Fibroblast of villous mesenchyme (primary cell): Measurements from ENCODE around the gene FCHSD1. TPM values are rescaled to one million over a fixed set of nuclear protein-coding genes. Genes with fewer than 3 reads are reported as not detected.

Source experiments
- DNase-seq: peaks from one replicate; pipeline ENCODE4 v3.0.0-alpha.2; 2010; ENCODE audit warnings: low read depth
- H3K4me3 ChIP-seq: 2 replicates; pipeline ENCODE4 v1.5.1; 2011; ENCODE audit warnings: low read depth, mild to moderate bottlenecking, low read length
- total RNA-seq: library from RNA; depleted of rRNA; stranded (reverse); fragments of >200 nt; gene quantifications from 2 replicates; pipeline ENCODE4 v1.2.3, GENCODE V29; 2012
- TF ChIP-seq, protein P1 (sequence below): IDR thresholded peaks from 2 replicates; pipeline ENCODE4 v1.5.1; 2012; ENCODE audit warnings: low read depth, mild to moderate bottlenecking, low read length; ENCODE audit not compliant: insufficient read depth

The FCHSD1 gene
- total RNA-seq, 1 donor = 24.2 TPM

DNA sequence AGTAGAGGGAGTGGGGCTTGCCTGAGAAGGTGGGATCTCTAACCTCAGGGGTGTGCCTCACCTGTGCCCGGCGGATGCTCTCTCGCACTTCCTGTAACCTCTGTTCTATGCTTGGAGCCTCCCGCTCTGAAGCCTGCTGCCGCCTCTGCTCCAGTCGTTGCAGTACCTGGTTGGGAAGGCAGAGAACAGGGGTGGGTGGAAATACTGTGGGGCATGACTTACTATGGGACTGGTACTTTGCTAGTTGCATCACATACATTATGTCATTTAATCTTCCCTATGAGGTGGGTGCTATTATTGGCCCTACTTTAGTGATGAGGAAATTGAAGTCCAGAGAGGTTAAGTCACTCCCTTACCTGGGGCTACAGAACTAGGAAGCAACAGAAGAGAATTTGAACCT, 5.2 kb downstream of the FCHSD1 start:
- no peak for DNase-seq
- TF ChIP-seq, protein P1, sequence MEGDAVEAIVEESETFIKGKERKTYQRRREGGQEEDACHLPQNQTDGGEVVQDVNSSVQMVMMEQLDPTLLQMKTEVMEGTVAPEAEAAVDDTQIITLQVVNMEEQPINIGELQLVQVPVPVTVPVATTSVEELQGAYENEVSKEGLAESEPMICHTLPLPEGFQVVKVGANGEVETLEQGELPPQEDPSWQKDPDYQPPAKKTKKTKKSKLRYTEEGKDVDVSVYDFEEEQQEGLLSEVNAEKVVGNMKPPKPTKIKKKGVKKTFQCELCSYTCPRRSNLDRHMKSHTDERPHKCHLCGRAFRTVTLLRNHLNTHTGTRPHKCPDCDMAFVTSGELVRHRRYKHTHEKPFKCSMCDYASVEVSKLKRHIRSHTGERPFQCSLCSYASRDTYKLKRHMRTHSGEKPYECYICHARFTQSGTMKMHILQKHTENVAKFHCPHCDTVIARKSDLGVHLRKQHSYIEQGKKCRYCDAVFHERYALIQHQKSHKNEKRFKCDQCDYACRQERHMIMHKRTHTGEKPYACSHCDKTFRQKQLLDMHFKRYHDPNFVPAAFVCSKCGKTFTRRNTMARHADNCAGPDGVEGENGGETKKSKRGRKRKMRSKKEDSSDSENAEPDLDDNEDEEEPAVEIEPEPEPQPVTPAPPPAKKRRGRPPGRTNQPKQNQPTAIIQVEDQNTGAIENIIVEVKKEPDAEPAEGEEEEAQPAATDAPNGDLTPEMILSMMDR = no peak

DNA sequence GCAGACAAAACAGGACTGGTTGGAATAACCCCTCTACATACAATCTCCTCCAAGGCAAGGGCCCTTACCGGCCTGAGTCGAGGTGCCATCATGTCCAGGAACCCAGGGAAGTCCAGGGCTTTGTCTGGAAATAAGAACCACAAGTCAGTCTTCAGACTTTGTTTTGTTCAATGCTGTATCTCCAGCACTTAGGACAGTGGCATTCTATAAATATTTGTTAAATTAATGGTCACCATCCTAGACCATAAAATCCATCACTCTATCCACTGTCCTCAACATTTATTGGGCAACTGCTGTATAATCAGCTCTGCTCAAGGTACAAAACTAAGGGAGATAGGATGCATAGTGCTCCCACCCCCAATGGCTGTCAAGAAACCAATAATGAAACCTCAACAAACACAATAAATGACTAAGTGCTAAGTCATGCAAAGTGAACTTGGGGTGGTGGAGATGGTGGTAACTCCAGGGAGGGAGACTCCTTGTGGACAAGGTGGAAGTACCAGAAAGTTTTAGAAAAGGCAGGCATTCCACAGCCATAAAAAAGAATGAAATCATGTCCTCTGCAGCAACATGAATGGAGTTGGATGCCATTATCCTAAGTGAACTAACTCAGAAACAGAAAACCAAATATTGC, 9.5 kb downstream of the FCHSD1 start:
- DNase-seq = peak; percentile 56
- TF ChIP-seq, protein P1 = peak; percentile 43
- no peak overlapping the region for H3K4me3 ChIP-seq

More for the DNA sequence above, 5.2 kb downstream of the FCHSD1 start:
- no peak overlapping the region for H3K4me3 ChIP-seq

DNA sequence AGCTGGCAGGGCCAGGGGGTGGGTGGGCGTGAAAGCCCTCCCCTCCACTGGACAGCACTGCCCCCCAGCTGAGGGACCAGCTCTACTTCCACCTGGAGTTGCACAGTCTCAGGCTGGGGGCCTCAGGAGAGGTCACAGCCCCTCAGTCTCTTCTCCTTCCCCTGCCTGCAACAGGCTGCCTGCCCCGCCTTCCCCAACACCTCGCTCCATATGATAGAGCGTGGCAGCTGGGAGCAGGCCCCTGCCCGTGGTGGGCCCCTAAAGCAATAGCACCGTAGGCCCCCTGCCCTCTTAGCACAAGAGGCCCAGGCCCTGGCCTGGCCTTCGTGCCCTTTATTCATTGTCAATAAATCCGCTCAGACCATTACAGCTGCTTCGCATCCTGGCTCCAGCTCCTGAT, 10.5 kb downstream of the FCHSD1 start:
- no peak for DNase-seq
- H3K4me3 ChIP-seq = no peak overlapping the region
- TF ChIP-seq, protein P1 = no peak

DNA sequence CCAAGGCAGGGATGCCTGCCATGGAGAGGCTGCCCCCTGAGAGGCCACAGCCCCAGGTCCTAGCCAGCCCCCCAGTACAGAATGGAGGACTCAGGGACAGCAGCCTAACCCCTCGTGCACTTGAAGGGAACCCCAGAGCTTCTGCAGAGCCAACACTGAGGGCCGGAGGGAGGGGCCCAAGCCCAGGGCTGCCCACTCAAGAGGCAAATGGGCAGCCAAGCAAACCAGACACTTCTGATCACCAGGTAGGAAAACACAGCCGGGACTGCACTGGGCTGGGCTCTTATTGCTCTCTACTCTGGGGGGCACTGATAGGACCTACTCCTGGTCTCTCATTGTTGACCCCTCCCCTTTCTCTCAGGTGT, 11.2 kb downstream of the FCHSD1 start:
- DNase-seq = no peak

DNA sequence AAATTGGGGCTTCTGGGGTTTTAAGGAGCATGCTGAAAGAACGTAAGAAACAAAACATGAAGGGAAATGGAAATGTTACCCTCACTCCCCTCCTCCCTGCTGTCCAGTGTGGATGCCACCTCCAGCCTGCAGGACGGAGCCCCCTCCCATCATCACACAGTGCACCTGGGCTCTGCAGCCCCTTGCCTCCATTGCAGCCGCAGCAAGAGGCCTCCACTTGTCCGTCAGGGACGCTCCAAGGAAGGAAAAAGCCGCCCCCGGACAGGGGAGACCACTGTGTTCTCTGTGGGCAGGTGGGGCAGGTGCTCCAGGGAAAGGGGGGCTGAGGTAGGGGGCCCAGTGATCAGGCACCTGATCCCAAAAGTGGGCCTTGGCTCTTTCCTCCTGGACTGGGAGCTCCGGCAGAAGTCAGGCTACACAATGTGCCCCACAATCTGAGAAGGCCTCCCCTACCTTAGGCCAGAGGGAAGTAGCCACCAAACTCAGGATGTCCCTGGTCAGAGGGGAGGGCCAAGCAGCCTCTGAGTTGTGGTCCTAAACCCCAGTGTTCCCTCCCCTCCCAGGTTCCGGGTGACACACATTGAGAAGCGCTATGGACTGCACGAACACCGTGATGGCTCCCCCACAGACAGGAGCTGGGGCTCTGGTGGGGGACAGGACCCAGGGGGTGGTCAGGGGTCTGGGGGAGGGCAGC, 11.7 kb downstream of the FCHSD1 start:
- H3K4me3 ChIP-seq = no peak overlapping the region
- no peak for DNase-seq
- TF ChIP-seq, protein P1 = no peak

More for the DNA sequence above, 11.2 kb downstream of the FCHSD1 start:
- H3K4me3 ChIP-seq = no peak overlapping the region
- TF ChIP-seq, protein P1 = no peak

DNA sequence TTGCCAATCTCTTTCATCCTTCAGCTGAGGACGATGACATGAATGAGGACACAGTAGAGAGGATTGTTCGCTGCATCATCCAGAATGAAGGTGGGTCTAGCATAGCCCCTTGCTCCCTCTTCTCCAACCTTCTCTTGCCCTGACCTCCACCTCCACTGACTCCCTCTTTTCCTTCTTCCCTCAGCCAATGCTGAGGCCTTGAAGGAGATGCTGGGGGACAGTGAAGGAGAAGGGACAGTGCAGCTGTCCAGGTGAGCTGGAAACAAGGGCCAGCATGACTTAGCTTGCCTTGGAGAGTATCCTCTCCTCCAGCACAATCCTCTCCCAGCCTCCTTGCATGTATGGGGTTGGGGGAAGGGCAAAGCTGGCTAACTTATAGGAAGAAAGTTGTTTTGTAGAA, 12.4 kb downstream of the FCHSD1 start:
- TF ChIP-seq, protein P1 = no peak
- H3K4me3 ChIP-seq = no peak overlapping the region
- no peak for DNase-seq
